H1 (cell line): ENCODE results near the gene KRT5. TPM values are rescaled to one million over a fixed set of nuclear protein-coding genes. Genes with fewer than 3 reads are reported as not detected.

Source experiments
- CTCF ChIA-PET: fragments of 300-600 bp; sonication (Branson Sonifier 250); formaldehyde crosslinking; loops from one replicate; lab custom pipeline; 2021; ENCODE audit not compliant: partially characterized antibody; lab: Charles Lee
- POLR2A ChIA-PET: fragments of 300-600 bp; sonication (Branson Sonifier 250); formaldehyde crosslinking; loops from one replicate; lab custom pipeline; 2021; ENCODE audit warnings: inconsistent platforms; ENCODE audit not compliant: partially characterized antibody; lab: Charles Lee
- DNase-seq, 2 experiments: peaks; one replicate each; pipeline versions ENCODE4 v3.0.0 to v3.0.0-alpha.2; 2010 to 2022; ENCODE audit warnings: low spot score in 2 of 2, low read depth in 1 of 2, mixed read lengths in 1 of 2
- FAIRE-seq: peaks from 2 replicates; lab custom pipeline; 2011; peaks lifted over from hg19 to GRCh38; lab: Jason Lieb, UNC
- H2AFZ ChIP-seq: 2 replicates; pipeline ENCODE4 v1.8.1; 2012; ENCODE audit warnings: low read length, inconsistent platforms
- H2AK5ac ChIP-seq: 2 replicates; pipeline ENCODE4 v1.6.1; 2013; ENCODE audit warnings: low read depth, low read length
- H2BK120ac ChIP-seq: replicated peaks from 2 replicates; pipeline ENCODE3; 2013; ENCODE audit warnings: low read depth, low read length, inconsistent platforms
- H2BK12ac ChIP-seq: 2 replicates; pipeline ENCODE4 v1.6.1; 2013; ENCODE audit warnings: low read depth, low read length
- H2BK15ac ChIP-seq: 2 replicates; pipeline ENCODE4 v1.6.1; 2013; ENCODE audit warnings: low read length
- H2BK20ac ChIP-seq: 2 replicates; pipeline ENCODE4 v1.6.1; 2013; ENCODE audit warnings: low read length
- H2BK5ac ChIP-seq: 2 replicates; pipeline ENCODE4 v1.6.1; 2013; ENCODE audit warnings: low read depth, low read length
- H3K14ac ChIP-seq: 2 replicates; pipeline ENCODE4 v1.6.1; 2013; ENCODE audit warnings: inconsistent platforms; ENCODE audit not compliant: insufficient read length
- H3K18ac ChIP-seq: 2 replicates; pipeline ENCODE4 v1.6.1; 2013; ENCODE audit warnings: low read length; ENCODE audit errors: extremely low read depth
- H3K23ac ChIP-seq: 2 replicates; pipeline ENCODE4 v1.6.1; 2013; ENCODE audit warnings: inconsistent platforms; ENCODE audit not compliant: insufficient read length
- H3K23me2 ChIP-seq: 2 replicates; pipeline ENCODE4 v1.6.1; 2013; ENCODE audit warnings: low read depth, low read length
- H3K27ac ChIP-seq: 2 replicates; pipeline ENCODE4 v1.6.1; 2011; ENCODE audit warnings: low read depth, low read length, inconsistent platforms
- H3K27me3 ChIP-seq, 4 experiments: replicated peaks in 1 of 4; 1 replicate in 1 of 4; 2 replicates in 3 of 4; pipeline versions ENCODE4 v1.6.1 to v1.8.1; 2011 to 2013; ENCODE audit warnings: low read length in 3 of 4, mild to moderate bottlenecking in 3 of 4, inconsistent platforms in 2 of 4, mixed read lengths in 2 of 4, moderate library complexity in 1 of 4; ENCODE audit not compliant: control insufficient read depth in 3 of 4, insufficient read depth in 3 of 4; ENCODE audit errors: extremely low read depth in 1 of 4
- H3K36me3 ChIP-seq, 4 experiments: 2 replicates each; pipeline versions ENCODE4 v1.6.1 to v1.8.1; 2011 to 2013; ENCODE audit warnings: mild to moderate bottlenecking in 4 of 4, low read length in 3 of 4, moderate library complexity in 2 of 4, control low read depth in 1 of 4, inconsistent platforms in 1 of 4; ENCODE audit not compliant: insufficient read depth in 4 of 4, control insufficient read depth in 2 of 4
- H3K4ac ChIP-seq: replicated peaks from 2 replicates; pipeline ENCODE3; 2013; ENCODE audit warnings: low read length, low read depth, mixed read lengths, inconsistent platforms; ENCODE audit not compliant: insufficient read length
- H3K4me1 ChIP-seq, 4 experiments: replicated peaks in 1 of 4; 1 replicate in 1 of 4; 2 replicates in 3 of 4; pipeline versions ENCODE4 v1.6.1 to v1.8.1; 2011 to 2013; ENCODE audit warnings: low read length in 3 of 4, inconsistent platforms in 2 of 4, mixed read lengths in 1 of 4; ENCODE audit not compliant: insufficient read depth in 4 of 4, control insufficient read depth in 3 of 4
- H3K4me2 ChIP-seq, 2 experiments: 2 replicates each; pipeline versions ENCODE4 v1.6.1 to v1.8.1; 2011 to 2013; ENCODE audit warnings: low read depth in 2 of 2, low read length in 2 of 2, control low read depth in 1 of 2, inconsistent platforms in 1 of 2, mild to moderate bottlenecking in 1 of 2; ENCODE audit not compliant: insufficient read depth in 1 of 2
- H3K4me3 ChIP-seq, 4 experiments: fragments of 200-600, 300-600 bp in 1 of 4; sonication (generic), shearing (Covaris generic), sonication (Bioruptor Twin) in 1 of 4; 2 replicates each; pipeline versions ENCODE4 v1.5.1 to v1.8.1; 2011 to 2016; ENCODE audit warnings: low read length in 4 of 4, low read depth in 3 of 4, control low read depth in 2 of 4, inconsistent platforms in 2 of 4, mild to moderate bottlenecking in 2 of 4, mixed read lengths in 1 of 4, moderate library complexity in 1 of 4; ENCODE audit not compliant: insufficient read depth in 2 of 4; ENCODE audit errors: extremely low read depth in 1 of 4
- H3K56ac ChIP-seq: replicated peaks from 2 replicates; pipeline ENCODE3; 2013; ENCODE audit warnings: low read depth, mild to moderate bottlenecking, mixed read lengths, low read length, inconsistent platforms; ENCODE audit not compliant: insufficient read length
- H3K79me1 ChIP-seq: 2 replicates; pipeline ENCODE4 v1.6.1; 2013; ENCODE audit warnings: low read depth, low read length, control low read depth
- H3K79me2 ChIP-seq, 2 experiments: 2 replicates each; pipeline versions ENCODE4 v1.6.1 to v1.8.1; 2012 to 2013; ENCODE audit warnings: low read length in 2 of 2, mild to moderate bottlenecking in 2 of 2, inconsistent platforms in 1 of 2; ENCODE audit not compliant: insufficient read depth in 2 of 2, control insufficient read depth in 1 of 2
- H3K9ac ChIP-seq, 4 experiments: replicated peaks in 1 of 4; 1 replicate in 1 of 4; 2 replicates in 3 of 4; pipeline versions ENCODE4 v1.6.1 to v1.8.1; 2011 to 2013; ENCODE audit warnings: low read depth in 3 of 4, low read length in 3 of 4, control low read depth in 2 of 4, mild to moderate bottlenecking in 2 of 4, moderate library complexity in 2 of 4, inconsistent platforms in 1 of 4; ENCODE audit errors: extremely low read depth in 1 of 4
- H3K9me3 ChIP-seq, 2 experiments: 2 replicates each; pipeline versions ENCODE4 v1.6.1 to v1.8.1; 2012 to 2013; ENCODE audit warnings: mild to moderate bottlenecking in 2 of 2, moderate library complexity in 2 of 2, control low read depth in 1 of 2, inconsistent platforms in 1 of 2, low read depth in 1 of 2, low read length in 1 of 2, mixed read lengths in 1 of 2; ENCODE audit not compliant: insufficient read depth in 2 of 2
- H4K20me1 ChIP-seq, 2 experiments: replicated peaks in 1 of 2; 2 replicates each; pipeline versions ENCODE3 to v1.8.1; 2011 to 2013; ENCODE audit warnings: inconsistent platforms in 2 of 2, low read length in 2 of 2, mild to moderate bottlenecking in 1 of 2; ENCODE audit not compliant: insufficient read depth in 2 of 2, control insufficient read depth in 1 of 2
- H4K5ac ChIP-seq: 2 replicates; pipeline ENCODE4 v1.6.1; 2013; ENCODE audit warnings: low read length, low read depth, mixed read lengths, inconsistent platforms; ENCODE audit not compliant: insufficient read length
- H4K8ac ChIP-seq: 2 replicates; pipeline ENCODE4 v1.8.0; 2013; ENCODE audit warnings: mild to moderate bottlenecking, moderate library complexity, low read length, inconsistent platforms; ENCODE audit not compliant: insufficient read depth; ENCODE audit errors: extremely low read depth
- H4K91ac ChIP-seq: replicated peaks from 2 replicates; pipeline ENCODE3; 2013; ENCODE audit warnings: low read length, mixed read lengths, inconsistent platforms; ENCODE audit not compliant: insufficient read length
- CTCF ChIP-seq, 3 experiments: IDR thresholded peaks; 1 replicate in 2 of 3; 2 replicates in 1 of 3; pipeline versions ENCODE4 v1.5.1 to v1.6.1; 2011; ENCODE audit warnings: low read length in 3 of 3, mild to moderate bottlenecking in 3 of 3, inconsistent platforms in 2 of 3, low read depth in 1 of 3, moderate library complexity in 1 of 3; ENCODE audit not compliant: insufficient read depth in 1 of 3; ENCODE audit errors: control extremely low read depth in 1 of 3
- EGR1 ChIP-seq: IDR thresholded peaks from 2 replicates; pipeline ENCODE4 v1.6.1; 2011; ENCODE audit warnings: low read depth, low read length, borderline replicate concordance
- RAD21 ChIP-seq, 2 experiments: IDR thresholded peaks in 1 of 2; conservative IDR thresholded peaks in 1 of 2; 2 replicates each; pipeline ENCODE4 v1.6.1; 2011; ENCODE audit warnings: low read depth in 2 of 2, low read length in 2 of 2, improper control_type of control experiment in 1 of 2, inconsistent platforms in 1 of 2, mild to moderate bottlenecking in 1 of 2, moderate library complexity in 1 of 2
- YY1 ChIP-seq: IDR thresholded peaks from 2 replicates; pipeline ENCODE4 v1.6.1; 2011; ENCODE audit warnings: low read depth, mild to moderate bottlenecking, low read length
- WGBS, 2 experiments: shearing (Covaris generic) in 1 of 2; methylation state at CpG; one replicate each; pipeline versions ENCODE4 v1.1.6 to v1.1.7; 2013 to 2015; ENCODE audit warnings: low lambda C conversion rate in 2 of 2, mixed read lengths in 2 of 2, inconsistent platforms in 1 of 2, low coverage in 1 of 2, missing lambda C conversion rate in 1 of 2; ENCODE audit not compliant: insufficient replicate concordance in 2 of 2, insufficient coverage in 1 of 2, insufficient read length in 1 of 2; ENCODE audit errors: extremely low coverage in 1 of 2, missing lambda C conversion rate in 1 of 2; 5-methylcytosine and 5-hydroxymethylcytosine counted together
- polyA plus RNA-seq, 7 experiments: library from polyadenylated mRNA; depleted of rRNA in 3 of 7; stranded (reverse) in 5 of 7; unstranded in 2 of 7; fragments of >200 nt in 5 of 7; fragments of 200-250 nt in 2 of 7; gene quantifications; 1 replicate in 5 of 7; 2 replicates in 1 of 7; 4 replicates in 1 of 7; pipeline versions ENCODE4 v1.2.1 to v1.2.3, GENCODE V29; 2011 to 2013; ENCODE audit warnings: missing spikeins in 2 of 7, mixed read lengths in 2 of 7
- total RNA-seq: library from RNA; stranded (reverse); fragmentation: NEBNext Ultra II Directional; extraction: Animal tissue kit (Norgen Biotek cat#: 25700); gene quantifications from 2 replicates; pipeline ENCODE4 v1.2.1, GENCODE V29; 2021

The KRT5 gene
- total and polyA plus RNA-seq, 2 of the 8 experiments (the other 6 are each of a cell fraction or from before 2014, with no cell fraction given), result 0.18 TPM; not detected in 1

- Histone ChIP-seq H3K27me3 (no peaks in the 10 kb centered on the region), H4K5ac (no peak overlapping the region), H3K4me1 (no peaks in the 10 kb centered on the region), H3K79me1 (no peaks in the 10 kb centered on the region), H2BK12ac (no peak overlapping the region), H4K20me1 (no peaks in the 10 kb centered on the region), H3K56ac (no peak overlapping the region), H2BK15ac (no peak overlapping the region)
- CTCF ChIA-PET, result interaction anchor here (0.7 to 4.8 kb wide), 31 partner anchors 10 to 367 kb away, joined by 3 to 36 read pairs (median 4); partner anchors contain the start of genes KRT5, KRT6A and KRT74
- no peak for DNase-seq
- TF ChIP-seq EGR1 (no peak), CTCF (IDR thresholded peaks at IDR 0.05; ENCODE audit: control extremely low read depth in 1 of 3, insufficient read depth in 1 of 3, low read depth in 1 of 3, low read length in 3 of 3) (peak in 2 of 3 experiments; percentile 67 to 70; a peak in 3 of 4 replicates), RAD21 (IDR thresholded peaks at IDR 0.05 in 1 of 2, conservative IDR thresholded peaks at IDR 0.05 in 1 of 2; ENCODE audit: low read depth in 2 of 2, low read length in 2 of 2) (peak; percentile 35 to 59), YY1 (peak; percentile 79)
- TF ChIP-seq, all 59 proteins: peak for 3
- Histone ChIP-seq H3K36me3 (no peaks in the 10 kb centered on the region), H2BK5ac (no peak overlapping the region), H3K4me2 (no peak overlapping the region), H2AK5ac (no peak overlapping the region), H3K4ac (no peak overlapping the region), H3K23ac (no peak overlapping the region), H2BK20ac (no peak overlapping the region), H3K4me3 (no peak overlapping the region), H2BK120ac (no peak overlapping the region), H4K8ac (no peak overlapping the region), H2AFZ (0 out of 2 replicates have a peak overlapping the region, but pooled peaks have one; percentile 62), H3K9me3 (peaks cover 2 to 6% of the 10 kb centered on the region in 2 experiments; a peak in 1 of 4 replicates), H3K23me2 (no peaks in the 10 kb centered on the region; the same call in 1 of the 2 replicates), H3K14ac (no peak overlapping the region), H3K27ac (no peak overlapping the region), H3K9ac (no peak overlapping the region), H4K91ac (no peak overlapping the region), H3K18ac (no peak overlapping the region), H3K79me2 (no peaks in the 10 kb centered on the region)
- 46% methylated on average over 4 of the region's 4 CpGs; no CpG with 5 or more reads in 1 of the 2 experiments for WGBS, 2 experiments
- peak; percentile 95 for FAIRE-seq
- POLR2A ChIA-PET, result interaction anchor here (0.6 kb wide), 1 partner anchor 16 kb away, joined by 3 read pairs; no protein-coding TSS in a partner anchor
Measured at GRCh38 chr12:52506858-52507715, 13.1 kb downstream of the KRT5 start.
